Endothelial cell of umbilical vein (primary cell): ENCODE results near the gene USP35. TPM values are rescaled to one million over a fixed set of nuclear protein-coding genes. Genes with fewer than 3 reads are reported as not detected.

Experiments
- BruUV-seq: library from RNA; stranded (reverse); fragments of 400-500 nt; replicated peaks from 2 replicates; lab custom pipeline; 2021; lab: Mats Ljungman, UMichigan
- CTCF ChIA-PET: fragments of 300-600, 350-600 bp; sonication (Branson Sonifier 250); formaldehyde crosslinking; loops from one replicate; lab custom pipeline; 2021; ENCODE audit warnings: antibody characterized with exemption, inconsistent platforms; lab: Charles Lee
- POLR2A ChIA-PET: fragments of 300-600, 350-600 bp; sonication (Branson Sonifier 250); formaldehyde crosslinking; loops from one replicate; lab custom pipeline; 2021; ENCODE audit warnings: antibody characterized with exemption, inconsistent platforms; lab: Charles Lee
- DNase-seq: peaks from one replicate; pipeline ENCODE4 v3.0.0-alpha.2; 2011; ENCODE audit warnings: low read depth, low spot score
- FAIRE-seq: peaks from 2 replicates; lab custom pipeline; 2011; peaks lifted over from hg19 to GRCh38; lab: Jason Lieb, UNC
- H2AFZ ChIP-seq: 2 replicates; pipeline ENCODE4 v1.6.0; 2012; ENCODE audit warnings: low read depth, low read length, control low read depth, inconsistent platforms
- H3K27ac ChIP-seq: 2 replicates; pipeline ENCODE4 v1.5.1; 2011; ENCODE audit warnings: low read depth, mild to moderate bottlenecking, control low read depth, low read length, moderate library complexity; ENCODE audit not compliant: insufficient read depth
- H3K27me3 ChIP-seq, 2 experiments: 2 replicates each; pipeline versions ENCODE4 v1.6.0 to v1.6.1; 2011; ENCODE audit warnings: low read length in 2 of 2, mixed read lengths in 1 of 2; ENCODE audit not compliant: control insufficient read depth in 2 of 2, insufficient read depth in 2 of 2
- H3K36me3 ChIP-seq, 2 experiments: 2 replicates in 1 of 2; 3 replicates in 1 of 2; pipeline ENCODE4 v1.5.1; 2011; ENCODE audit warnings: low read length in 2 of 2, mild to moderate bottlenecking in 1 of 2, moderate library complexity in 1 of 2; ENCODE audit not compliant: control insufficient read depth in 2 of 2, insufficient read depth in 2 of 2; ENCODE audit errors: extremely low read depth in 1 of 2
- H3K4me1 ChIP-seq: 3 replicates; pipeline ENCODE4 v1.5.1; 2011; ENCODE audit warnings: mild to moderate bottlenecking, low read length; ENCODE audit not compliant: control insufficient read depth, insufficient read depth; ENCODE audit errors: extremely low read depth
- H3K4me2 ChIP-seq: 2 replicates; pipeline ENCODE4 v1.6.1; 2011; ENCODE audit warnings: low read length, control low read depth, mixed read lengths; ENCODE audit not compliant: insufficient read depth
- H3K4me3 ChIP-seq, 3 experiments: fragments of 200-600 bp in 1 of 3; sonication (generic), shearing (Covaris generic) in 1 of 3; replicated peaks in 1 of 3; 2 replicates each; pipeline ENCODE4 v1.5.1; 2011 to 2016; ENCODE audit warnings: control low read depth in 3 of 3, low read length in 3 of 3, mild to moderate bottlenecking in 2 of 3, inconsistent platforms in 1 of 3, low read depth in 1 of 3, moderate library complexity in 1 of 3; ENCODE audit not compliant: insufficient read depth in 1 of 3
- H3K79me2 ChIP-seq: 2 replicates; pipeline ENCODE4 v1.6.0; 2012; ENCODE audit warnings: low read length, inconsistent platforms; ENCODE audit not compliant: control insufficient read depth, insufficient read depth
- H3K9ac ChIP-seq: replicated peaks from 2 replicates; pipeline ENCODE3; 2011; ENCODE audit warnings: low read length, control low read depth; ENCODE audit not compliant: insufficient read depth; ENCODE audit errors: extremely low read depth
- H3K9me1 ChIP-seq: replicated peaks from 3 replicates; pipeline ENCODE4 v1.6.0; 2011; ENCODE audit warnings: mild to moderate bottlenecking, low read length; ENCODE audit not compliant: control insufficient read depth, insufficient read depth; ENCODE audit errors: extremely low read depth
- H3K9me3 ChIP-seq: replicated peaks from 2 replicates; pipeline ENCODE4 v1.5.1; 2012; ENCODE audit warnings: low read length, inconsistent platforms; ENCODE audit not compliant: control insufficient read depth, insufficient read depth
- H4K20me1 ChIP-seq: replicated peaks from 2 replicates; pipeline ENCODE3; 2011; ENCODE audit warnings: mild to moderate bottlenecking, low read length; ENCODE audit not compliant: control insufficient read depth, insufficient read depth; ENCODE audit errors: extremely low read depth
- CTCF ChIP-seq, 2 donors: IDR thresholded peaks; 1 replicate in 1 of 2; 2 replicates in 1 of 2; pipeline ENCODE4 v1.5.1; 2011; ENCODE audit warnings: low read length in 2 of 2, mild to moderate bottlenecking in 2 of 2, moderate library complexity in 2 of 2, control low read depth in 1 of 2, inconsistent platforms in 1 of 2, low read depth in 1 of 2; ENCODE audit not compliant: insufficient read depth in 1 of 2; ENCODE audit errors: extremely low read depth in 1 of 2
- EZH2 ChIP-seq: IDR thresholded peaks from 2 replicates; pipeline ENCODE4 v1.6.1; 2012; ENCODE audit warnings: borderline replicate concordance, low read depth, mild to moderate bottlenecking, moderate library complexity, low read length, inconsistent platforms; ENCODE audit not compliant: severe bottlenecking
- FOS ChIP-seq: IDR thresholded peaks from 2 replicates; pipeline ENCODE4 v1.6.1; 2011; ENCODE audit warnings: mild to moderate bottlenecking, low read length, moderate library complexity, borderline replicate concordance; ENCODE audit not compliant: insufficient read depth
- GATA2 ChIP-seq: IDR thresholded peaks from 2 replicates; pipeline ENCODE4 v1.7.0; 2011; ENCODE audit warnings: low read depth, mild to moderate bottlenecking, moderate library complexity, mixed read lengths, low read length; ENCODE audit not compliant: insufficient read length, insufficient read depth
- JUN ChIP-seq: IDR thresholded peaks from 2 replicates; pipeline ENCODE4 v1.6.1; 2011; ENCODE audit warnings: borderline replicate concordance, low read depth; ENCODE audit not compliant: insufficient read length, insufficient read depth
- MAX ChIP-seq: IDR thresholded peaks from 2 replicates; pipeline ENCODE4 v1.6.1; 2011; ENCODE audit not compliant: insufficient read depth, insufficient read length
- MYC ChIP-seq: IDR thresholded peaks from one replicate; pipeline ENCODE4 v1.6.1; 2011; ENCODE audit warnings: mild to moderate bottlenecking, low read depth, low read length
- POLR2A ChIP-seq: IDR thresholded peaks from 2 replicates; pipeline ENCODE4 v1.6.1; 2012; ENCODE audit warnings: low read depth, mild to moderate bottlenecking, control low read depth, low read length
- POLR2AphosphoS5 ChIP-seq: IDR thresholded peaks from 2 replicates; pipeline ENCODE4 v1.6.1; 2012; ENCODE audit warnings: low read depth, mild to moderate bottlenecking, control low read depth, low read length, moderate library complexity; ENCODE audit not compliant: insufficient read depth
- dilution Hi-C: fragments of 300-500 bp; cut with MboI; formaldehyde crosslinking; loops from one replicate; pipeline ENCODE4 v1.15.0; 2019; ENCODE audit warnings: low sequenced_read_pairs; ENCODE audit not compliant: extremely low pct_ligation_motif_present
- intact Hi-C: fragments of 100-400 bp; cut with micrococcal nuclease; formaldehyde crosslinking; loops from one replicate; pipeline ENCODE4 v1.10.0; 2022
- polyA plus RNA-seq, 4 experiments: library from polyadenylated mRNA; depleted of rRNA in 3 of 4; stranded (reverse) in 3 of 4; unstranded in 1 of 4; fragments of >200 nt; gene quantifications; 2 replicates each; pipeline versions ENCODE4 v1.2.1 to v1.2.3, GENCODE V29; 2011 to 2012; ENCODE audit warnings: missing spikeins in 1 of 4
- total RNA-seq: library from RNA; stranded (reverse); gene quantifications from 2 replicates; pipeline ENCODE4 v1.2.3, GENCODE V29; 2021

USP35 gene
- total and polyA plus RNA-seq, 2 donors (not counting 3 experiments of a cell fraction or from before 2014, with no cell fraction given), result 8.9 to 12.4 TPM

- FAIRE-seq (no peak), DNase-seq (no peak)
- dilution Hi-C loops (no loop called here), intact Hi-C loops (no loop called here)
- POLR2A ChIA-PET, result no interaction called here
- Histone ChIP-seq H3K27ac (no peak overlapping the region), H3K27me3 (no peaks in the 10 kb centered on the region), H4K20me1 (no peaks in the 10 kb centered on the region), H2AFZ (no peak overlapping the region), H3K36me3 (no peaks in the 10 kb centered on the region), H3K4me3 (no peak overlapping the region), H3K9me3 (no peaks in the 10 kb centered on the region), H3K9me1 (peaks cover 2% of the 10 kb centered on the region), H3K9ac (no peak overlapping the region), H3K4me2 (no peak overlapping the region), H3K4me1 (peaks cover 11% of the 10 kb centered on the region), H3K79me2 (no peaks in the 10 kb centered on the region)
- no TSS peak for BruUV-seq
- no peak for TF ChIP-seq EZH2
- no peak for TF ChIP-seq POLR2A
- TF ChIP-seq CTCF (IDR thresholded peaks at IDR 0.05; ENCODE audit: extremely low read depth in 1 of 2, insufficient read depth in 1 of 2, low read depth in 1 of 2, low read length in 2 of 2), result no peak
- no peak for TF ChIP-seq JUN
- TF ChIP-seq MYC, result no peak
- TF ChIP-seq MAX, result no peak
- no peak for TF ChIP-seq POLR2AphosphoS5
- TF ChIP-seq FOS, result no peak
- TF ChIP-seq GATA2, result no peak
- CTCF ChIA-PET, result interaction anchor here (0.5 to 2.2 kb wide), 5 partner anchors 9 to 33 kb away, joined by 3 to 7 read pairs (median 4); no protein-coding TSS in a partner anchor
Observed at GRCh38 chr11:78261367-78261766, 72.6 kb downstream of the USP35 start.
